Endometrium (tissue), 2 donors: Measurements from ENCODE around the gene RFX3.
A peak's percentile ranks its signal among the peaks of the same experiment; 100 is the strongest.

Experiments used
- FAIRE-seq: peaks from 2 replicates; lab custom pipeline; 2012; peaks lifted over from hg19 to GRCh38; lab: Jason Lieb, UNC
- donor health status: control.
- donor health status: control.

The RFX3 gene

DNA sequence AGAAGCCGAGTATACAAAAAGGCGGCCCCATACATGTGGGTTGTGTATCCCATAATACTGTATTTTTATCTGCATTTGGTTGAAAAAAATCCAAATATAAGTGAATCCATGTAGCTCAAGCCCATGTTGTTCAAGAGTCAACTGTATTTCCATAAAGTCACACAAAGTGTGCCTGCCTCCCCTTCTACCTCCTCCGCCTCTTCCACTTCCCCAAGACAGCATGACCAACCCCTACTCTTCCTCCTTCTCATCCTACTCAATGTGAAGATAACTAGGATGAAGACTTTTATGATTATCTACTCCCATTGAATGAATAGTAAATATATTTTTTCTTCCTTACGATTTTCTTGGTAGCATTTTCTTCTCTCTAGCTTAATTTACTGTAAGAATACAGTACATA is 92.7 kb downstream of the RFX3 start:
- FAIRE-seq, result no peak

DNA sequence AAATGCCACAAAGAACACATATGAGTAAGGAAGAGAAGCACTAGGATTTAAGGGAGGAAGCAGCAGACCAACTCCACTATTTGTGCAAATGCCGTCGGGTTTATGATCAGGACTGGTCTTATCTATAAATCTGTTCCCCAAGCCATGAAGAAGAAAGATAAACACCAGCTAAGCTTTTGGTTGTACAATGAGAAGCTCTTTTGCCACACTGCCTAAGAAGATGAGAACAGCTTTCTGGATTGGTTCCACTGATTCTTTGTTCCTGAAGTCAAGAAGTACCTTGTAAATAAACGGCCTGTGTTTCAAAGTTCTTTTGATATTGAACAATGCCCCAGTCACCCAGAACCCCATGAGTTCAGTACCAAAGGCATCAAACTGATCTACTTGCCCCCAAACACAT is 93.9 kb downstream of the RFX3 start:
- FAIRE-seq, result no peak

DNA sequence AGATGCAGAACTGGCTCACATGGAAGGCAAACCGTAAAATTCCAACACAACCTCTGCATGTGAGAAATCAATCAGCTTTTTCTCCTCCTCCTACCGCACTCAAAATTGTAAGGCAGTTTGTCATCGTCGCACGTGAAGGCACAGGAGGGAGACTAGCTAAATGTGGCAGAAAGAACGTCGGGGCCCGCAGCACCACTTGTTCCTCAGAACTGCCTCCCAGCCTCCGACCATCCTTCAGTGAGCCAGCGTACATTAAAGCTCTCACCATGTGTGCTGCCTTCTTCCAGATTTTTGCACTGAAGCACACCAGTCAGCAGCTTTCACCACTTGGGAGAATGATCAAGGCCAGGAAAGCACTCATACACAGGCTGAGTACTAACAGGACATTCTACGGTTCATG is 105.9 kb downstream of the RFX3 start:
- FAIRE-seq, result no peak

DNA sequence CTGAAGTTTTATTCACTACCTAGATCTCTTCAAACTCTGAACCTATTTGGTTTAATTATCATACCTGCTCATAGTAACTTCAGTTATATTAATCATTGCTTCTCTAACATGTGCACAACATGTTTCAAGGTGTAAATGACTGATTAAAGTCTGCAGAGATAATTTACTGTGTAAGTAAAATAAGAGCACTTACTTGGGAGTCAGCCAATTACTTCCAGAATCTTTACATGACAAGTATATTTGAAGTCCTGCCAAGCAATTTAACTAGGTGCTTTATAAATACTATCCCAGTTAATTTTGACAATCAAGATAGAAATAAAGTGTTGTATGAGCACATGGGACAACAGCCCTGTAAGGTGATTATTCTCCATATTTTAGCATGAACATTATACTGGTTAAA is 109.9 kb downstream of the RFX3 start:
- FAIRE-seq, result no peak

DNA sequence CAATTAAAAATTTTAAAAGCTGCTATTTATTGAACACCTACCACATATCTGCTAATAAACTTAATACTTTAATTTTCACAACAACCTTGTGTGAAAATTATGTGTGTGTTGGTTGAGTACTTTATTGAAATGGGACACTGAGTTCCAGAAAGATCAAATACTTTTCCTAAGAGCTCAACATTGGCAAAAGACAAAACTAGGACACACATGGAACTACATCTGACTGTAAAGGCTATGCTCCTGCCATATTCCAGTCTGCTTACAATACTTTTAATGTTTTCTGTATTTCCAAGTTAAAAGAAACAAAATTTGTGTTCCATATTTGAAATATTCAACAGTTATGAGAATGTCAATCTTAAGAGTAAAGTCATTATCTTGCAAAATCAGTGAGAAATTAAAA is 111.8 kb downstream of the RFX3 start:
- FAIRE-seq, result no peak

DNA sequence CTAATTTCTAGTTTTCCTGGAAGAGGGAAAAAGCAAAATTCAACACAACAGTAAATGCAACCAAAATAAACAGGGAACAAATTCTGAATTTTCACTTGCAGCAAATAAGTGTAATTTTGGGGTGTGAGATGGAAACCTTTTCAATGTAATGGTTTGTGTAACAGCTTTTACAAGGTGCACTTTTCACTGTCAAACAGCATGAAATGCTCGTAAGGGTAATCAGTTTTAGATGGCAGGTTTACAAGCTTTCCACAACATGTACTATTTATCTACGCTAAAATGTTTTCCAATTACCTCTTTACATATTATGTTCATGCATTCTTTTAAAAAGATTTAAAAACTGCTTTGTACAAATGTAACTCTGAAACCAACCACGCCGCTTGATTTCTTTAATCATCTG is 115.3 kb downstream of the RFX3 start:
- FAIRE-seq, result no peak

DNA sequence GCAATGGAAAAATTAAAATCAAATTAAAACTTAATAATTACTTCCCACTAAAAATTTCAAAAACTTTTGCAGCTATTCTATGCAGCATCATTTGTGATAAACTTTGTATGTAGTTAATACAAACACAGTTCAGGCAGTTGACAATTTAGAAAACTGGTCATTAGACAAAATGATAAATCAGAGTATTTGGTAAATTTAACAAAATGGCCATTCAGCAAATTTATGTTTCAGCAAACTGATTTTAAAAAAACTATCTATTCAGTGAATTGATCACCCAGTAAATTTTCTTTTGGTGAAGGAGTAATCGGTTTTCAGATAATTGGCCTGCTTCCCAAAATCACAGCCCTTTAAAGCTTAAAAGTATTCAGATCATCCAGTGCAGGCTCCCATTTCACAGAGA is 116.3 kb downstream of the RFX3 start:
- no peak for FAIRE-seq

DNA sequence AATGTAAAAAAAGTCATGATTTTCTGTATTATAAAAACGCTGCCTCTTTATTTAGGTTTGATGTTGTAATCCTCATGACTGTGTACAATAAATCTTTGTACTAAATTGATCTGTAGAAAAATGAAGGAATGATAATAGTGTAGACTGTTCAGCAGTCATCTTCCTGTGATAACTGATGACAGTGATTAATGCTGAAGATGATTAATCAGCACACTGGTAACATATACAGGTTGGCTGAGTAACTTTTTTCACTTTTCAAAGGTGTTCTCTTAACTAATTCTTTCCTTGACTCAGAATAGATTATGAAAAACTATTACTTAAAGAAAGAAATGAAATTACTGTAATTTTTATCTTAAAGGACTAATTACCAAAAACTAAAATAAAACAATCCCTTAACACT is 122.5 kb downstream of the RFX3 start:
- no peak for FAIRE-seq

DNA sequence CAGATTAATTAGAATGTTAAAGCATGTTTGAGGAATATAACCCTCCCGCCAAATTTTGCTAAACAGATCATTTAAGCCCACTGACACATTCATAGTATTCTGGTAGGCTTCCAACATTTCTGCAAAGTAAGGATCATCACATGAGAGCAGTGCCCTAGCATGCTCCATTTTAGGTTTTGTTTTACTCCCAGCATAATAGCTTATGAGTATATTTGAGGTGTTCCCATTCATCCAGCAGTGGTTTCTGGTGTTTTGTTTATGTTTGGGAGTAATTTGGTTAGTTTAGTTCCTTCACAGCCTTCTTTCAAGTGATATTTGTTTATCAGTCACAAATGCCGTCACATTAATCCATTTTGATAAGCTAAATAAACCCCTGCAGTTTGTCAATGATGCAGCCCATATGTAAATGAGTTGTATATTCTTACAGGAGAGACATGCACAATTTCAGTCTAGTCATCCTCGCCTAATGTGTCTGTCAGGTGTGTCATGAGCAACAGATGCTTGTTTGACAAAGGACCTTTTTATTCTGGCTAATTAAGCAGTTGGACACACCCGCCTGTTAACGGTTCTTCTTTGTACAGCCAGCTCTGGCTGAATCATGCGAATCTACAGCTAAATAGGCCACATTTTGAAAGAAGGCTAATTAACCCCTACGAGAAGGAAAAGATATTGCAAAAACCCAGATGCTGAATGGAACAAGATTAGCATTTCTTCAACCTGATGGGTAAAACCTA is 124.4 kb downstream of the RFX3 start:
- FAIRE-seq, result no peak

DNA sequence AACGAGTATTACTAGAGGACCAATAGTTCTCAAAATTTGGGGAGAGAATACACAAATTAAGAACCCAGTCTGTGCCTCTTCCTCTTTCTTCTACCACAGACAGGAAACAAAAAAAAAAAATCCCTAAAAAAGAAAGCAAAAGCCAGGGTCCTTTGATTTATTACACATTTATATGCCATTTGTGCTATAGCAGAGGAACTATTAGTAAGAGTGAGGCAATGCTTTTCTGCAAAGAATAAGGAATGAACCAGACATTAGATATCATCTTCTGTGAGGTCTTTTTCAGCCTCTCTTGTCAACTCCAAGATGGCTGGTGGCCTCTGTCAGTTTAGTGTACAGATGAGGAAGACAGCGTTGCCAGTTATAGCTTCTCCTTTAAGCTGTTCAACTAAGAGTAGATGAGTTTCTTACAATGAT is 127.6 kb downstream of the RFX3 start:
- no peak for FAIRE-seq

DNA sequence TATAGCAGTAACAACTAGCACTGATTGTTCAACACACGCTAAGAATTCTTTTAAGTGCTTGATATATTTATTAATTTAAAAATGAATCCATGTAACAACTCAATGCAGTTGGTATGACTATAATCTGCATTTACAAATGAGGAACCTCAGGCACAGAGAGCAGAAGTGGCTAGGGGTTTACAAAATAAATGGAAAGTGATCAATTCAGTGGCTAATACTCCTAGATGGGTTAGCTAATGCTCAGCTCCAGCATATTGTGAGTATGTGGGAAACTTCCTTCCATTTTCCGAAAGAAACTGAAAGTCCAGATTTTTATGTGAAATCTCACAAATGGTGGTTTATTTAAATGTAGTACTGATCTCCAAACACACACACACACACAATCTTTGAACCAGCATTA is 128.0 kb downstream of the RFX3 start:
- FAIRE-seq, result no peak

DNA sequence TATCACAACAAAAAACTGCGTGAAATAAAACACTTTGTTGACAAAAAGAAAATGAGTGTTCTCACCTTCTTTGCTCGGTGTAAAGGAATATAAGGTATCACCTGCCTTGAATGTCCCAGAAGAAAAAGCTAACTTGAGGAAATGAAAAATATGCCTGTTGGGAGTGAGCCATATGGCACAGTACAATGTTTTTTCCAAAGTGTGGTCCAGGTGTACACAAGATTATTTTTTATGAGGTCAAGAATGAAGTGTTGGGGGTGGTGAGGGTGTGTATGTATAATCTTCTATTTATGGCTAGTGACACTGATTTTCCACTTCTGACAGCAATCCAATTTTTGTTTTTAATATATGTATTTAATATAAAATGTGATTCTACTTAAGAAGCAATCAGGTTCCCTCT is 134.4 kb downstream of the RFX3 start:
- FAIRE-seq, result no peak

DNA sequence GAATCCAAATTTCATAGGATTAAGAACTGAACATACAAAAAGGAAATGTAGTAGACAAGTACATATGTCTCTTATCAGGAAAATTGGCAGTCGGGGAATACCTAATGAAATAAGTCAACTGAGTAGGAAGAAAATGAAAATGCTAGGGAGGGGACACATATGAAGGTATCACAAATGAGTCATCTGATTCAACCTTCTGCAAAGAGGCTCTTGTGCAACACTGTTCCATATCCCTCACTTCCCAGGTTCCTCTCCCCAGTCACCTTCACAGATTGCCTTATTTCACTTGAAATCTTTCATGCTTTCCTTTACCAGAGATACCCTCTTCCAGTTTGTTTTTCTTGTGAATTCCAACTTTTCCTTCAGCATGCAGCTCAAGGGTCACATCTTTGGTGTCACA is 139.0 kb downstream of the RFX3 start:
- no peak for FAIRE-seq

DNA sequence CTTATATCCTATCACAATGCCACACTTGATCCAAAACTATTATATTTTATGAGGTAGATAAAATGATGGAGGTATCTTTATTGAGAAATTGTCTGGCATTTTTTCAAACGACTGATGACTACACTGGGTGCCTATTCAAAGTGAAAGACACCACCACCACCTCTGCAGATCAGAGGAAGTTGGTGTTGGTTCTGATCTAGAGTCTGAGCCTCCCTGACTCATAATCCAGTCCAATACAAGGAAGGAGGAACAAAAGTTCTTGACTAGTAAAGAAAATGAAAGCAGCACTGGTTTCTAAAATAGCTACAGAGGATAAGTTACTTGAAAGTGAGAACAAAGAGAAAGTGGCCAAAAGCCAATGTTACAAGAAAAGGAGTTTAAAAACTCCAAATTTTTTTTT is 139.9 kb downstream of the RFX3 start:
- FAIRE-seq, result no peak

DNA sequence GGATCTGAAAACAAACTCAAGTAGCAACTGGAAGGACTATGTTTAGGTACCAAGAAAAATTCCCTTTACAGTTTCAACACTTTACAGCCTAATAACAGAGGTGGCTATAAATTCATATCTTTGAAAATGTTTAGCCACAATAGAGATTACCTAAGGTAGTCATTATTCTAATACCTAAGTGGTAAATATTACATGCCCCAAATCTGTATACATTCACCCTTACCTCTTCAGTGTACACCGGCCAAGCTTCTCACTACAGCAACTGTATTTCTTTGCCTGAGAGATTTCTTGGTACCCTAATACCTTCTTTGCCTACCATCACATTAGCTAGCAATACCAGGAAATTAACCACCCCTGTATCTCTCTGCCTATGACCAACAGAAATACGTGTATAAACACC is 154.0 kb downstream of the RFX3 start:
- FAIRE-seq, result no peak

DNA sequence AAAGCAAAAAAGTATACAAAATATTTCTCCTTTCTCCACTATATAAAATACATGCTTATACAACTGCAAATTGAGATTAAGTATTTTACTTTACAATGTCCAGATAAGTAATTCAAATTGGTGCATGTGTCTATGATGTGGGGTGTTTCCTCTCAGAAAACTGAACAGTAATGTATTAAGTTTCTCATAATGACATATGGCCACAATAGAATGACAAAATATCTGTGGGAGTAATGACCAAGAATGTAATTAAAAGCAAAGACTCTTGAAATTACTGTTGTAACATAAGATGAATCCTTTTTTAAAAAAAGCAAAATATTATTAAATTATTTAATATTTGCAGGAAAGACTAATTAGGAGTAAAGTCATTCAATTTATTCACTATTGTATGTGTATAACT is 155.1 kb downstream of the RFX3 start:
- no peak for FAIRE-seq

DNA sequence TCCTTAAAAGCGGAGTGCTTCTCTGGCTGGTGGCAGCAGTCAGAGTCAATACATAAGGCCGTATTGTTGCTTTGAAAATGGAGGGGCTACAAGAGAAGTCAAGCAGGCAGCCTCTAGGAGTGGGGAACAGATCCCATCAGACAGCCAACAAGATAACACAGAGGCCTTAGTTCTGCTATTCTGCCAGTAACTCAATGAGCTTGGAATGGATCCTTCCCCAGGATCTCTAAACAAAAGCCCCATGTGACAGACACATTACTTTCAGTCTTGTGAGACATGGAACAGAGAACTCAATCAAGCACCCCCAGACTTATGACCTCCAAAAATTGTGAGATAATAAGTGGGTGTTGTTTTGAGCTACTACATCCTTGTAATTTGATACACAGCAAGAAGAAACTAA is 158.6 kb downstream of the RFX3 start:
- no peak for FAIRE-seq

DNA sequence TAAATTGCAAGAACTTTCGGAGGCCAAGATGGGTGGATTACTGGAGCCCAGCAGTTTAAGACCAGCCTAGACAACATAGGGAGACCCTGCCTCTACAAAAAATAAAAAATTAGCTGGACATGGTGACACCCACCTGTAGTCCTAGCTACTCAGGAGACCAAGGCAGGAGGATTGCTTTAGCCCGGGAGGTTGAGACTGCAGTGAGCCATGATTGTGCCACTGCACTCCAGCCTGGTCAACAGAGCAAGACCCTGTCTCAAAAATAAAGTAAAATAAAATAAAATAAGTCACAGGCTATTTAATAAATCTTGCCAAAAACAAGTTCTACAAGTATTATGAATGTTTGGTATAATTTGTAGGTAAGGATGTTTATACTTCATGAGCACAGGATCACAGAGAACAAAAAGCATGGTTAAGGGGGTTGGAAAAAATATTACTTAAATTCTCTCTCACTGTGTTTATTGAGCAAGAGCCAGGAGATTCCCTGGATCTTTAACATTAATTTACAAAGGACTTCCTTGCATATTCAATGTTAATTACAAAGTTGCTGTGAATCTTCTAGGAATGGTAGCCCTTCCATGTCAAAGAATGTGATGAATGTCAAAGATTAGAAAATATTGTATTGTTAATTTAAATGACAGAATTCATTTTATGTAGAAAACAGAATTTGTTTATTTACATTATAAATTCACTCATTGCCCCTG is 164.0 kb downstream of the RFX3 start:
- FAIRE-seq, result no peak

DNA sequence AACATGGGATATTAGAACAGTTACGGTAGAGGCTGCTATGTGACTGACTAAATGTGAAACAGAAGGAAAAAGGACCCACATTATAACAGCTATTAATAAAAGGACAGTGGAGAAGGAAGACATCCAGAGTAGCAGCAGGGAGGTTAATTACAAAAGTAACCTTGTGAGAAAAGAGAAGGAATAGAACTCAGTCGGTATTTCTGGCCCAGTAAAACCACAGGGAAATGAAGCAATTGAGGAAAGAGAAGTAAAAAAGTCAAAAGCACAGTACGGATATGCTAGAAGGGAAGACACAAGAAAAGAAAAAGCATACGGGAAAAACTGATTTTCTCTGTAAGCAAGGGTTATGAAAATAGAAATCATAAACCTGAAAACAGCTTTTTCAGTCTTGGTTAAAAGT is 164.7 kb downstream of the RFX3 start:
- FAIRE-seq, result no peak

DNA sequence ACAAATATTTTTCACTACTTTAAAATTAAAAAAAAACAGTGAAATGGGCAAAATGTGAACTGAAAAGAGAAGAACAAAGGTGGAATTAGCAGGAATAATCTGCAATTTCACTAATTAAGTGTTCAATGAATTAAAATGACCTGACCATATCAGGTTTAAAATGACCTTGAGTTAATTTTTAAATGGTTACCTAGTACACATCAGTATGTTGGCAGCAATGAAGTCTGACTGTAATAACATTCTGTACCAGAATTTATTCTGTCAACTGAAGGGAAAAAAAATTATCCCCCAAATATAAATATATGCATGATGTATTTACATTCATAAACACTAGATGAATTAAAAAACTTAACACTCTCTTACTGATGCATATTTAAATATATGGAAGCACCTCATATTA is 165.6 kb downstream of the RFX3 start:
- no peak for FAIRE-seq

DNA sequence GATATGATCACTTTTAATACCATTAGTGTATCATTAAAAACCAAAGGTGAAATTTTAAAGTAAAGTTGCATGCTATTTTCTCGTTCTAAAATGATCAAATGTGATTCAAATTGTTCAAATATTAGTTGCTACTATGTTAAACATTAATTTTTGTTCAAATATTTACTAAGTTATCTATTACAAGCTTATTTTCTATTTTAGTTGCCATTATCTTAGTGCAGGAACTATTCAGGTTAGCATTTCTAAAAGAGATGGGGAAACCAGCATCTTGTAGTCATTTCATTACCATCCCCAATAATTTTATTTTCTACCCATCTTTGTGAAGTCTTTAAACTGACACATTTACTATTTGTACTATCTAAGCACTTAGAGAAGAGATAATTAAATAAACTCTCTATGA is 166.0 kb downstream of the RFX3 start:
- FAIRE-seq, result peak; percentile 15

DNA sequence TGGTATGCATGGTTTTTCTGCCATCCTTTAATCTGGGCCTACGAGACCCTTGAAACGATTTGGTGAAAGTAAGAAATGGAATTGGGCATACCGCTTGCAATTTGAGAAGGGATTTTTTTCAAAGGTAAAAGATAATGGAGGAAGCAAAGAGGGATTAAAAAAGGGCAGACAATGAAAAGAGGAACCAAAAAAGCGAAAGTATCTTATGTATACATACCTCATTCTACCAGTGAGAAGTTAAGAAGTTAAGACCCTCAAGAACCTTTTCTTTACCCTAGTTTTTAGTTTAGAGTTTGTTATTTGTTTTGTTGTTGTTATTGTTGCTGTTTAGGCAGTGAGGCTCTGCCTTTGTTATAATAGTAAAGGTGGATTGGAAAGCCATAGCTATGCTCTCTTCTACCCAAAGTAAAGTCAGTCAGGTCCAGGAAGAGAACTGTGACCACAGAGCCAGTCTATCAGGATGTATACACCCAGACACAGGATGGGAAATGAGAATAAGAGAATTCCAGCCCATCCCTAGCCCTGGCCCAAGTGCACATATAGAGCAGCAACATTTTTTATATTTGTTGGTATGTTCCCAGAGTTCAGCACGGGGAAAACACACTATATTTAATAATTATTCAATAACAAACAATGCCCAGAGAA is 166.6 kb downstream of the RFX3 start:
- no peak for FAIRE-seq

DNA sequence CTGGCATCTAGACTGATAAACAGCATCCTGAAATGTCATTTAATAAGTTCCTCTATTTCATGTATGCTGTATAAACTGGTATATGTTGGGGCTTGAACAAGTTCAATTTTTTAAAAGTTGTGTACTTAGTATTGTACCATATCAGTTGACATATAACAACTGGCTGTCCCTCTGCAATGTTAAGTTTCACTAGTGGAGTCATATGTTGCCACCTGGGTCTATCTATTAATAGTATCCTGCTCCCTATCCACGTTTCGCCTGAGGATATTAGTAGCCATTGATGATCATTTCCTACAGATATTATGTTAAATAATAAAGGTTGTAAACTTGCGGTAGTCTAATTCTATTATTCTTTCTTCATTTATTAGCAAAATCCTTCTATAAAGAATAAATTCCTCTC is 177.6 kb downstream of the RFX3 start:
- FAIRE-seq, result no peak

DNA sequence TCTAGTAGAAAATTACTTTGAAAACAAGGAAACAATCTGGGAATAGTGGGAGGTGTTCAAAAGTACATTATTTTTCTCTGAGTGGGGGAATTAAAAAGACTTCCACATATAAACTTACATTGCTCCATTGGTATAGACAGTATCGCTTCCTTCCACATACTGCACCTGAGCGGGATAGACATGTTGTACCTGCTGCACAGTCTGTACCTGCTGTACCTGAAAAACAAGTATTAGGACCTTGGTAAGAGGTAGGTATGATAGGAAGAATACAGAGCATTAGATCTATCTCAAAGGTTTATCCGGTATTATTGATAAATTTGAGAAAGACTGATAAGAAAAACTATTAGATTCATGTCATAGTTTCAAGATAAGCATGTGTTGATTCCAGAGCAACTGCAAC is 179.3 kb downstream of the RFX3 start:
- FAIRE-seq, result no peak
